Peyer's patch (tissue), 4 donors: ENCODE results near the gene ADRA2C. TPM values are rescaled to one million over a fixed set of nuclear protein-coding genes. Genes with fewer than 3 reads are reported as not detected.

ENCODE experiments used
- DNase-seq, 3 donors: peaks; one replicate each; pipeline ENCODE4 v3.0.0-alpha.2; 2017 to 2019
- H3K27ac ChIP-seq, 4 donors: fragments of 200-600 bp; sonication (generic); one replicate each; pipeline ENCODE4 v1.5.1; 2016 to 2019
- H3K27me3 ChIP-seq, 2 donors: fragments of 200-600 bp; sonication (generic); one replicate each; pipeline ENCODE4 v1.5.1; 2019
- H3K36me3 ChIP-seq, 3 donors: fragments of 200-600 bp; sonication (generic); one replicate each; pipeline ENCODE4 v1.5.1; 2016 to 2019
- H3K4me1 ChIP-seq, 4 donors: fragments of 200-600 bp; sonication (generic); one replicate each; pipeline ENCODE4 v1.5.1; 2016 to 2019
- H3K4me3 ChIP-seq, 4 donors: fragments of 200-600 bp; sonication (generic); 1 replicate in 3 of 4; 2 replicates in 1 of 4; pipeline ENCODE4 v1.5.1; 2016 to 2019; ENCODE audit warnings: mild to moderate bottlenecking in 1 of 4
- H3K9me3 ChIP-seq, 4 donors: fragments of 200-600 bp; sonication (generic); one replicate each; pipeline ENCODE4 v1.5.1; 2016 to 2019; ENCODE audit warnings: mild to moderate bottlenecking in 1 of 4
- CTCF ChIP-seq, 6 experiments: fragments of 450-650 bp in 4 of 6; fragments of 200-600 bp in 2 of 6; sonication (generic) in 1 of 6; IDR thresholded peaks; one replicate each; pipeline ENCODE4 v1.5.1; 2017 to 2019; ENCODE audit warnings: antibody characterized with exemption in 6 of 6, mild to moderate bottlenecking in 3 of 6, moderate library complexity in 1 of 6
- POLR2A ChIP-seq, 2 donors: fragments of 450-650 bp; IDR thresholded peaks; one replicate each; pipeline ENCODE4 v1.5.1; 2017; ENCODE audit warnings: antibody characterized with exemption in 2 of 2, mild to moderate bottlenecking in 2 of 2, moderate library complexity in 2 of 2
- total RNA-seq, 4 donors: library from RNA; depleted of rRNA; stranded (reverse); fragments of >200 nt; gene quantifications; one replicate each; pipeline ENCODE4 v1.1.0, GENCODE V29; 2016

Gene ADRA2C
- total RNA-seq, 4 donors from 2014 or later, result 0.76 to 5.0 (median 2.9) TPM

GRCh38 chr4:3748136-3748898 lies 17.9 kb upstream of the ADRA2C start:
- Histone ChIP-seq H3K27ac (no peak overlapping the region), H3K4me3 (no peak overlapping the region), H3K4me1 (no peaks in the 10 kb centered on the region), H3K27me3 (no peaks in the 10 kb centered on the region), H3K36me3 (no peaks in the 10 kb centered on the region), H3K9me3 (no peaks in the 10 kb centered on the region)
- TF ChIP-seq CTCF (IDR thresholded peaks at IDR 0.05), result no peak
- TF ChIP-seq POLR2A (IDR thresholded peaks at IDR 0.05), result no peak
- DNase-seq, result no peak

GRCh38 chr4:3749081-3749480 lies 17.1 kb upstream of the ADRA2C start:
- H3K27ac ChIP-seq, result no peak overlapping the region
- H3K36me3 ChIP-seq, result no peaks in the 10 kb centered on the region
- no peaks in the 10 kb centered on the region for H3K9me3 ChIP-seq
- H3K27me3 ChIP-seq, result no peaks in the 10 kb centered on the region
- no peak overlapping the region for H3K4me3 ChIP-seq
- no peaks in the 10 kb centered on the region for H3K4me1 ChIP-seq
- no peak for DNase-seq
- TF ChIP-seq POLR2A (IDR thresholded peaks at IDR 0.05), result no peak
- TF ChIP-seq CTCF (IDR thresholded peaks at IDR 0.05), result no peak

GRCh38 chr4:3750334-3750733 lies 15.9 kb upstream of the ADRA2C start:
- DNase-seq, result no peak
- H3K36me3 ChIP-seq, result no peaks in the 10 kb centered on the region
- no peaks in the 10 kb centered on the region for H3K9me3 ChIP-seq
- no peaks in the 10 kb centered on the region for H3K27me3 ChIP-seq
- H3K4me3 ChIP-seq, result no peak overlapping the region
- H3K27ac ChIP-seq, result no peak overlapping the region
- H3K4me1 ChIP-seq, result no peaks in the 10 kb centered on the region
- TF ChIP-seq POLR2A (IDR thresholded peaks at IDR 0.05), result no peak
- no peak for TF ChIP-seq CTCF (IDR thresholded peaks at IDR 0.05)

- Histone ChIP-seq H3K27ac (no peak overlapping the region), H3K4me3 (no peak overlapping the region), H3K27me3 (no peaks in the 10 kb centered on the region), H3K4me1 (no peaks in the 10 kb centered on the region), H3K9me3 (no peaks in the 10 kb centered on the region), H3K36me3 (no peaks in the 10 kb centered on the region)
- TF ChIP-seq POLR2A (IDR thresholded peaks at IDR 0.05) (no peak), CTCF (IDR thresholded peaks at IDR 0.05) (no peak)
- DNase-seq, result no peak
Observed at GRCh38 chr4:3752022-3752421, 14.2 kb upstream of the ADRA2C start.

- DNase-seq, result no peak
- Histone ChIP-seq H3K9me3 (no peaks in the 10 kb centered on the region), H3K27me3 (no peaks in the 10 kb centered on the region), H3K36me3 (no peaks in the 10 kb centered on the region), H3K4me1 (no peaks in the 10 kb centered on the region), H3K27ac (no peak overlapping the region), H3K4me3 (no peak overlapping the region)
- TF ChIP-seq CTCF (IDR thresholded peaks at IDR 0.05) (no peak), POLR2A (IDR thresholded peaks at IDR 0.05) (no peak)
Observed at GRCh38 chr4:3753726-3754412, 12.3 kb upstream of the ADRA2C start.
